ENCODE data around the gene GRM1.

DNA sequence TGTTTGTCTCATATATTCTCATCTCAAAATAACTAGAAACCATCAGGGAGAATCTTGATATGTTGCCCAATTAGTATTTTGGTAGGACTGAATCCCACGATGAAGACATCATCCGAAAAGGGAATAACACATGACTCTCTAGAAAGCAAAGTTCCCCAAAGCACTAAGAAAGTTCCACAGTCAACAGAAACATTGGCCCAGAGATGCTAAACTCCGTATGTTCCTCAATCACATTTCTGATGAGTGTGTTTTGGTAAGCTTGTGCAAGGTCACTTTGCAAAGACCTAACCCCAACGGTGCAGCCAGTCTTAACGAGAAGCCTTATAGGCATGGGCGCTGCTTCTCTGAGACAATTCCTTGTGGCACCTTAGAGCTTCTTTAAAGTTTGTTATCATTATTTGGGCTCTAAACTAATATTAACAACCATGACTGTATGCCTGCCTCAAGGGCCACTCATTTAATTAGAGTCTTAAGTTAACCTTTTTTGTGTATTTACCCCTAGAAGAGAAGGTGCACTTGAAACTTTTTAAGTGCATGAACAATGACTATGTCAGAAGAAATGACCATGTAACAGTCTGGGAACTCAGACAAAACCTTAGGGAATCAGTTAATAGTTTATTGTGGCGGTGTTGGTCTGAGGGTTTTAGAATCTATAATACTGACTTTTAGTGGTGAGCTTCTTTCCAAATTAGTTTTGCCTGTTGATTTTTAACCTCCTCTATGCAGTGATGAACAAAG is 312.8 kb downstream of the GRM1 start:
- TF ChIP-seq, protein P1, sequence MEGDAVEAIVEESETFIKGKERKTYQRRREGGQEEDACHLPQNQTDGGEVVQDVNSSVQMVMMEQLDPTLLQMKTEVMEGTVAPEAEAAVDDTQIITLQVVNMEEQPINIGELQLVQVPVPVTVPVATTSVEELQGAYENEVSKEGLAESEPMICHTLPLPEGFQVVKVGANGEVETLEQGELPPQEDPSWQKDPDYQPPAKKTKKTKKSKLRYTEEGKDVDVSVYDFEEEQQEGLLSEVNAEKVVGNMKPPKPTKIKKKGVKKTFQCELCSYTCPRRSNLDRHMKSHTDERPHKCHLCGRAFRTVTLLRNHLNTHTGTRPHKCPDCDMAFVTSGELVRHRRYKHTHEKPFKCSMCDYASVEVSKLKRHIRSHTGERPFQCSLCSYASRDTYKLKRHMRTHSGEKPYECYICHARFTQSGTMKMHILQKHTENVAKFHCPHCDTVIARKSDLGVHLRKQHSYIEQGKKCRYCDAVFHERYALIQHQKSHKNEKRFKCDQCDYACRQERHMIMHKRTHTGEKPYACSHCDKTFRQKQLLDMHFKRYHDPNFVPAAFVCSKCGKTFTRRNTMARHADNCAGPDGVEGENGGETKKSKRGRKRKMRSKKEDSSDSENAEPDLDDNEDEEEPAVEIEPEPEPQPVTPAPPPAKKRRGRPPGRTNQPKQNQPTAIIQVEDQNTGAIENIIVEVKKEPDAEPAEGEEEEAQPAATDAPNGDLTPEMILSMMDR (IDR thresholded peaks at IDR 0.05) = no peak
- TF ChIP-seq POLR2A (IDR thresholded peaks at IDR 0.05) = no peak
